Natural killer cell (primary cell): Measurements from ENCODE around the gene CMC4. TPM values are rescaled to one million over a fixed set of nuclear protein-coding genes. Genes with fewer than 3 reads are reported as not detected.

Experiments
- ATAC-seq, 3 donors: fragments of 150-1000 bp in 2 of 3; fragments of 200-7000 bp in 1 of 3; cut with Tn5 transposase; 1 replicate in 1 of 3; 2 replicates in 2 of 3; pipeline ENCODE4 v1.10.0; 2021; ENCODE audit warnings: mild to moderate bottlenecking in 2 of 3, moderate library complexity in 2 of 3
- DNase-seq, 2 donors: peaks; one replicate each; pipeline versions ENCODE4 v3.0.0 to v3.0.0-alpha.2; 2013 to 2021; ENCODE audit warnings: mixed read lengths in 1 of 2
- H3K27ac ChIP-seq: one replicate; pipeline ENCODE4 v1.5.1; 2013; ENCODE audit warnings: mild to moderate bottlenecking, low read length
- H3K27me3 ChIP-seq: one replicate; pipeline ENCODE4 v1.6.1; 2013; ENCODE audit warnings: low read length; ENCODE audit not compliant: control insufficient read depth, insufficient read depth
- H3K36me3 ChIP-seq: one replicate; pipeline ENCODE4 v1.6.1; 2013; ENCODE audit warnings: low read length; ENCODE audit not compliant: control insufficient read depth, insufficient read depth
- H3K4me1 ChIP-seq: one replicate; pipeline ENCODE4 v1.6.1; 2013; ENCODE audit warnings: low read length; ENCODE audit not compliant: control insufficient read depth, insufficient read depth
- H3K4me3 ChIP-seq: one replicate; pipeline ENCODE4 v1.5.1; 2013; ENCODE audit warnings: low read length
- H3K9me3 ChIP-seq: one replicate; pipeline ENCODE4 v1.6.1; 2013; ENCODE audit warnings: low read length; ENCODE audit not compliant: control insufficient read depth, insufficient read depth
- H3K27ac Mint-ChIP-seq, 2 donors: one replicate each; pipeline ENCODE4 v1.8.0; 2022; ENCODE audit warnings: mild to moderate bottlenecking in 2 of 2, mixed read lengths in 2 of 2, moderate library complexity in 1 of 2
- H3K27me3 Mint-ChIP-seq, 2 donors: one replicate each; pipeline ENCODE4 v1.8.0; 2022; ENCODE audit warnings: low read depth in 2 of 2, mixed read lengths in 2 of 2
- H3K36me3 Mint-ChIP-seq: one replicate; pipeline ENCODE4 v1.8.0; 2022; ENCODE audit warnings: mixed read lengths
- H3K4me1 Mint-ChIP-seq, 2 donors: one replicate each; pipeline ENCODE4 v1.8.0; 2022; ENCODE audit warnings: mixed read lengths in 2 of 2
- H3K4me3 Mint-ChIP-seq: one replicate; pipeline ENCODE4 v1.8.0; 2022; ENCODE audit warnings: mild to moderate bottlenecking, moderate library complexity, mixed read lengths
- H3K9me3 Mint-ChIP-seq, 2 donors: one replicate each; pipeline ENCODE4 v1.8.0; 2022; ENCODE audit warnings: mixed read lengths in 2 of 2
- CTCF ChIP-seq: fragments of 200-600 bp; IDR thresholded peaks from one replicate; pipeline ENCODE4 v1.8.0; 2022; ENCODE audit warnings: antibody characterized with exemption
- WGBS: methylation state at CpG from one replicate; pipeline ENCODE4 v1.1.7; 2013; ENCODE audit warnings: missing lambda C conversion rate; ENCODE audit not compliant: insufficient coverage; 5-methylcytosine and 5-hydroxymethylcytosine counted together
- intact Hi-C: fragments of 100-400 bp; cut with micrococcal nuclease; formaldehyde crosslinking; loops from one replicate; pipeline ENCODE4 v1.14.2; 2022
- total RNA-seq, 4 donors: library from RNA; stranded (reverse); fragments of 120-200 nt in 1 of 4; gene quantifications; one replicate each; pipeline versions ENCODE4 v1.2.3 to v1.2.4, GENCODE V29; 2013 to 2022

The CMC4 gene
- total RNA-seq, 3 donors from 2014 or later (not counting 1 experiment from before 2014, with no cell fraction given), result 2.7 to 9.2 (median 5.2) TPM

GRCh38 chrX:155052738-155053498 is 18.0 kb downstream of the CMC4 start:
- no peak for DNase-seq
- no peak for ATAC-seq
- no peaks in the 10 kb centered on the region for H3K27me3 ChIP-seq
- Mint-ChIP-seq H3K4me3 (no peak overlapping the region), H3K36me3 (no peaks in the 10 kb centered on the region), H3K27ac (peak overlapping the region in 1 of 2 donors; percentile 79), H3K4me1 (peaks cover 7 to 26% of the 10 kb centered on the region in 2 donors), H3K27me3 (no peaks in the 10 kb centered on the region), H3K9me3 (no peaks in the 10 kb centered on the region)
- intact Hi-C loops, result no loop called here
- no peak overlapping the region for H3K4me3 ChIP-seq
- no peak for TF ChIP-seq CTCF
- peaks cover 15% of the 10 kb centered on the region for H3K4me1 ChIP-seq
- H3K27ac ChIP-seq, result no peak overlapping the region
- peaks cover 7% of the 10 kb centered on the region for H3K36me3 ChIP-seq
- no peaks in the 10 kb centered on the region for H3K9me3 ChIP-seq
- 93% methylated on average over 3 of the region's 5 CpGs for WGBS

- Histone ChIP-seq H3K27me3 (no peaks in the 10 kb centered on the region), H3K36me3 (peaks cover 10% of the 10 kb centered on the region), H3K4me3 (no peak overlapping the region), H3K4me1 (no peaks in the 10 kb centered on the region), H3K9me3 (no peaks in the 10 kb centered on the region), H3K27ac (no peak overlapping the region)
- WGBS, result 50% methylated on average over 5 of the region's 9 CpGs
- Mint-ChIP-seq H3K27me3 (no peaks in the 10 kb centered on the region), H3K9me3 (no peaks in the 10 kb centered on the region), H3K27ac (no peak overlapping the region), H3K4me3 (no peak overlapping the region), H3K36me3 (no peaks in the 10 kb centered on the region), H3K4me1 (peaks cover 0 to 22% of the 10 kb centered on the region in 2 donors)
- intact Hi-C loops, result loop anchor here (2.0 kb wide), 1 partner anchor 68 kb away; no protein-coding TSS in a partner anchor
- TF ChIP-seq CTCF, result peak; percentile 42
- ATAC-seq (peak in 2 of 3 donors; percentile 34 to 57), DNase-seq (peak in 1 of 2 donors; percentile 72)
These were observed 21.8 kb downstream of the CMC4 start for GRCh38 chrX:155048977-155049619.

GRCh38 chrX:155046811-155047528 is 24.0 kb downstream of the CMC4 start:
- peaks cover 0 to 19% of the 10 kb centered on the region in 2 donors for H3K4me1 Mint-ChIP-seq
- Histone ChIP-seq H3K36me3 (peaks cover 10% of the 10 kb centered on the region), H3K9me3 (no peaks in the 10 kb centered on the region), H3K27me3 (no peaks in the 10 kb centered on the region), H3K4me3 (no peak overlapping the region), H3K27ac (no peak overlapping the region), H3K4me1 (no peaks in the 10 kb centered on the region)
- ATAC-seq (no peak), DNase-seq (no peak)
- no peak overlapping the region for H3K27ac Mint-ChIP-seq
- H3K9me3 Mint-ChIP-seq, result no peaks in the 10 kb centered on the region
- intact Hi-C loops, result no loop called here
- WGBS, result 79% methylated on average over 4 of the region's 5 CpGs
- no peak for TF ChIP-seq CTCF
- no peaks in the 10 kb centered on the region for H3K36me3 Mint-ChIP-seq
- H3K4me3 Mint-ChIP-seq, result no peak overlapping the region
- H3K27me3 Mint-ChIP-seq, result no peaks in the 10 kb centered on the region
